Measurements from ENCODE around the gene KRTAP11-1.

The KRTAP11-1 gene

GRCh38 chr21:30881480-30881879 is at the start of gene KRTAP11-1:
Gene KRTAP11-1, minus strand, starts transcription at chr21:30881580. Its CDS starts 56 bp downstream, at chr21:30881524.
- no peak for DNase-seq

GRCh38 chr21:30924146-30924700 is 42.8 kb upstream of the KRTAP11-1 start:
- no peak for DNase-seq

- DNase-seq: no peak
Observed at GRCh38 chr21:30921129-30921528, 39.7 kb upstream of the KRTAP11-1 start.

- DNase-seq: no peak
Observed at GRCh38 chr21:30917557-30917956, 36.2 kb upstream of the KRTAP11-1 start.

GRCh38 chr21:30900881-30901280 is 19.5 kb upstream of the KRTAP11-1 start:
- DNase-seq: no peak

GRCh38 chr21:30882866-30883597 is 1.7 kb upstream of the KRTAP11-1 start:
- DNase-seq: no peak

GRCh38 chr21:30880914-30881313 is 466 bp downstream of the KRTAP11-1 start:
- no peak for DNase-seq

- no peak for DNase-seq
Observed at GRCh38 chr21:30874526-30874925, 6.9 kb downstream of the KRTAP11-1 start.

GRCh38 chr21:30847627-30848500 is 33.5 kb downstream of the KRTAP11-1 start:
- no peak for DNase-seq

GRCh38 chr21:30842990-30843389 is 38.4 kb downstream of the KRTAP11-1 start:
- no peak for DNase-seq

- DNase-seq: peak; percentile 9
Observed at GRCh38 chr21:30839304-30839703, 42.1 kb downstream of the KRTAP11-1 start.

- no peak for DNase-seq
Observed at GRCh38 chr21:30838536-30838935, 42.8 kb downstream of the KRTAP11-1 start.

GRCh38 chr21:30831194-30831765 is 50.1 kb downstream of the KRTAP11-1 start:
- peak; percentile 55 for DNase-seq
